Dendritic cell treated with granulocyte-macrophage colony-stimulating factor and Interleukin-4, amounts not matched to agents 40 ng/mL and 50 ng/mL, for 4 days (primary cell): ENCODE measurements around the gene CAPN11.

ENCODE experiments used
- H3K27ac Mint-ChIP-seq: one replicate; pipeline ENCODE4 v1.8.0; 2022; ENCODE audit warnings: mild to moderate bottlenecking, mixed read lengths
- H3K27me3 Mint-ChIP-seq: one replicate; pipeline ENCODE4 v1.8.0; 2022; ENCODE audit warnings: mild to moderate bottlenecking, mixed read lengths
- H3K36me3 Mint-ChIP-seq: one replicate; pipeline ENCODE4 v1.8.0; 2022; ENCODE audit warnings: low read depth, mixed read lengths
- H3K4me1 Mint-ChIP-seq: one replicate; pipeline ENCODE4 v1.8.0; 2022; ENCODE audit warnings: low read depth, mixed read lengths
- H3K4me3 Mint-ChIP-seq: one replicate; pipeline ENCODE4 v1.8.0; 2022; ENCODE audit warnings: mild to moderate bottlenecking, moderate library complexity, mixed read lengths
- H3K9me3 Mint-ChIP-seq: one replicate; pipeline ENCODE4 v1.8.0; 2022; ENCODE audit warnings: mixed read lengths
- intact Hi-C: fragments of 100-400 bp; cut with micrococcal nuclease; formaldehyde crosslinking; loops from one replicate; pipeline ENCODE4 v1.15.0; 2022

Gene CAPN11

DNA sequence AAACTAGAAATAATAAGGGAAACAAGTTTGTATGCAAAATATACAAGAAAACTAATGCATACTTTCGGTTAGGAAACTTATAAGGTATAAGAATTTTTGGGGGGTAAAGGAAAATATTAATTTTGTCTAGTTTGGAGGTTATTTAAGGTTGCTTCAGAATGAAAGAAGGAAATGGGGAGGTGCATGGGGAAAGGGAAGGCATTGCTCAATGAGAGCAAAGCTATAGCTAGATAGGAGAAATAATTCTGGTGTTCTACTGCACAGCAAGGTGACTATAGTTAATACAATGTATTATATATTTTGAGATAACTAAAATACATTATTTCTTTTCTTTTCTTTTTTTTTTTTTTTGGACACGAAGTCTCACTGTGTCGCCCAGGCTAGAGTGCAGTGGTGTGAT is 52.7 kb downstream of the CAPN11 start:
- H3K27me3 Mint-ChIP-seq, result no peaks in the 10 kb centered on the region
- H3K4me1 Mint-ChIP-seq, result peaks cover 16% of the 10 kb centered on the region
- peak overlapping the region; percentile 10 for H3K27ac Mint-ChIP-seq
- no peaks in the 10 kb centered on the region for H3K36me3 Mint-ChIP-seq
- H3K9me3 Mint-ChIP-seq, result no peaks in the 10 kb centered on the region
- intact Hi-C loops, result no loop called here
- no peak overlapping the region for H3K4me3 Mint-ChIP-seq

DNA sequence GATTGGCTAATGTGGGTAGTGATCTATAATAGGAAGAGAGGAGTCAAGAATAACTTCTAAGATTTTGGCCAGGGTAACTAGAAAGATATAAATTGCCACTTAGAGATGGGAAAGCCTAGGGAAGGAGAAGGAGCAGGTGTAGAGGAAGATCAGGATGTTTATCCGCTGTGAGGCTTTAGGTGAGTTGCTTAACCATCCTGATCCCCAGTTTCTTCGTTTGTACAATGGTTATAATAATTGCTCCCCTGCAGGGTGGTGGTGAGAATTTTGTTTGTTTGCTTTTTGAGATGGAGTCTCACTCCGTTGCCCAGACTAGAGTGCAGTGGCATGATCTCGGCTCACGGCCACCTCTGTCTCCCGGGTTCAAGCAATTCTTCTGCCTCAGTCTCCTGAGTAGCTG is 55.7 kb downstream of the CAPN11 start:
- Mint-ChIP-seq H3K36me3 (no peaks in the 10 kb centered on the region), H3K9me3 (no peaks in the 10 kb centered on the region), H3K4me1 (peaks cover 46% of the 10 kb centered on the region), H3K4me3 (no peak overlapping the region), H3K27ac (no peak overlapping the region), H3K27me3 (peaks cover 3% of the 10 kb centered on the region)
- intact Hi-C loops, result no loop called here

DNA sequence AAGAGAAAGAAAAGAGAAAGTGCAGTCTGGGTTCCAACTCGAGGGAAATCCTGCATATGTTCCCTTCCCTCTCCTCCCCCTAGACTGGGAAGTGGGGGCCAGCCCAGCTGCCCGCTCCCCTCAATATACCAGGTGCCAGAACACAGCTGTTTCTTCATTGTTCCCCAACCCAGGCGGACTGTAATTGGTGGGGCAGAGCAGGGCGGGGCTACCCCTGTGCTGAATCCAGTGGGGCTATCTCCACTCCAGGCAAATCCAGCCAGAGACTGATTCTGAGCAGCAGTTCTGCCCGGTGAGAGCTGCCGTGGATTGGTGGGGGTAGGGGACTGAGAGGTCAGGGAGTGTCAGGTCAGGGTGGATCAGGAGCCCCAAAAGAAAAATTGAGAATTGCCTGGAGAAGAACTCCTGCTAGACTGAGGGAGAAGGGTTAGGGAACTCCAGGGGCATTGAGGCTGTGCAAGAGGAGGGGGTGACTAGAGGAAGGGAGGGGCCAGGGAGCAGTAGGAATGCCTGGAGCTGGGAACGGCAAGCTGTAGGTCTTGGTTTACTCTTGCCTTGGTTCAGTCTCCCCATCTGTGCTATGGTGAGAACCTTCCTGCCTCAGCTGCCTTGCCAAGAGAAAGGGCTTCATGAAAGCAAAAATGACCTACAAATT is 58.2 kb downstream of the CAPN11 start, which contains the start of gene MYMX:
MYMX (plus strand) TSS at position 250 of the 655 bp plus-strand sequence. CDS start 546 bp downstream, outside the sequence.
- peak within 1 kb of the TSS; percentile 2 for H3K27ac Mint-ChIP-seq
- no peak within 1 kb of the TSS for H3K4me3 Mint-ChIP-seq
- H3K9me3 Mint-ChIP-seq, result no peaks in the 10 kb centered on the region
- no peaks in the 10 kb centered on the region for H3K36me3 Mint-ChIP-seq
- peaks cover 52% of the 10 kb centered on the region for H3K4me1 Mint-ChIP-seq
- H3K27me3 Mint-ChIP-seq, result peaks cover 3% of the 10 kb centered on the region
- intact Hi-C loops, result no loop called here

DNA sequence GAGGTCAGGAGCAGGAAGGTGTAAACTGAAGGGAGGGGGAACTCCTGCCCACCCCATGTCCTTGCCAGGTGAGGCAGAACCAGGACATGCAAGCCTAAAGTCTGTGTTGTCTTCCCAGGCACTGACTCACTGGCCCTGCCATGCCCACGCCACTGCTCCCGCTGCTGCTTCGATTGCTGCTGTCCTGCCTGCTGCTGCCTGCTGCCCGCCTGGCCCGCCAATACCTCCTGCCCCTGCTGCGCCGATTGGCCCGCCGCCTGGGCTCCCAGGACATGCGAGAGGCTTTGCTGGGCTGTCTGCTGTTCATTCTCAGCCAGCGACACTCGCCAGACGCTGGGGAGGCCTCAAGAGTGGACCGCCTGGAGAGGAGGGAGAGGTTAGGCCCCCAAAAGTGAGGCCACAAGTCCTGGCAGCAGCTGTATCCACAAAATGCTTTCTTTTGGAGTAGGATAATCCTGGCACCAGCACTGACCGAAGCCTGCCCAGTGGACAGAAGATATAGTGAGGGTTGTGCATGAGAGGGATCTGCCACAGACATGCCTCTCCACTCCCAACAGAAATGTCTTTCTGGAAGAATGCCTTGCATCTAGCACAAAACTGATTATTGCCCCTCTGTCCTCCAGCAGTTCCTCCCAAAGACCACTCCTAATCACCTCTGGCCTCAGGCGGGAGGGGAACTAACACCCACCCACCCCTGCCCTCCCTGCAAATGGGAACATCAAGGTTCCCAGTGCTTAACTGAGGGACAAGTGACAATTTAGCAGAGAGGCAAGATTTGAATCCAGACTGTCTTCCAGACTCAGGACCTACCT is 58.9 kb downstream of the CAPN11 start:
- peaks cover 6% of the 10 kb centered on the region for H3K27me3 Mint-ChIP-seq
- intact Hi-C loops, result no loop called here
- no peak overlapping the region for H3K4me3 Mint-ChIP-seq
- peak overlapping the region; percentile 83 for H3K27ac Mint-ChIP-seq
- H3K36me3 Mint-ChIP-seq, result no peaks in the 10 kb centered on the region
- H3K9me3 Mint-ChIP-seq, result no peaks in the 10 kb centered on the region
- H3K4me1 Mint-ChIP-seq, result peaks cover 59% of the 10 kb centered on the region

DNA sequence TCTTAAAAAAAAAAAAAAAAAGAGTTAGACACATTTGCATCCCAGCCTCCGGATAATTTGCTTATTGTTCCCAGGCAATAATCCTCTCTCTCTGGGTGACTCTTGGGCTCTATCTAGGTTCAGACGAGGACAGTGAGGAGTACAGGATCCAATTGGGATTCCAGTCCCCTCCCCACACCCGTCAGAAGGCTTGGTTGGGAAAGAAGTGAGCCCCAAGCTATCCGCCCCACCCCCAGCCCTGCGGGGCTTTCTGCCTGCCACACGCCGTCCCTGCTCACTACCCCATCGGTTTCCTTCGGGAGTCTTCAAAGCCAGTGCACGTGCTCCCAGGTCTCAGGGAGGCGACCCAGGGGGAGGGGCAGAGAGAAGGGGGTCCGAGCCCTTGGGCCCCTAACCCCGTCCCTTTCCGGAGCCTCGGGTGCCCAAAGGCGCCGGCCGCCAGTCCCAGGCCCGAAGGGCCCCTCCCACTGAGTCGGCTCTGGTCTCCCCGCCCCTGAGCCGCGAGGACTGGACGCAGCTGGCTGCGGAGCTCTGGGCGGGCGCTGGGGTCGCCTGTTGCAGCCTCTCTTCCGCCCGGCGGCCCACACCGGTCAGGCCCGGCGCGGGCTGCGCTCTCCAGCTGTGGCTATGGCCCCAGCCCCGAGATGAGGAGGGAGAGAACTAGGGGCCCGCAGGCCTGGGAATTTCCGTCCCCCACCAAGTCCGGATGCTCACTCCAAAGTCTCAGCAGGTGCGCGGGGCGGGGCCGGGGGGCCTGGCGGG is 60.6 kb downstream of the CAPN11 start:
- peaks cover 73% of the 10 kb centered on the region for H3K4me1 Mint-ChIP-seq
- peaks cover 16% of the 10 kb centered on the region for H3K27me3 Mint-ChIP-seq
- peak overlapping the region; percentile 83 for H3K27ac Mint-ChIP-seq
- H3K36me3 Mint-ChIP-seq, result no peaks in the 10 kb centered on the region
- H3K4me3 Mint-ChIP-seq, result peak overlapping the region; percentile 71
- no peaks in the 10 kb centered on the region for H3K9me3 Mint-ChIP-seq
- intact Hi-C loops, result no loop called here

DNA sequence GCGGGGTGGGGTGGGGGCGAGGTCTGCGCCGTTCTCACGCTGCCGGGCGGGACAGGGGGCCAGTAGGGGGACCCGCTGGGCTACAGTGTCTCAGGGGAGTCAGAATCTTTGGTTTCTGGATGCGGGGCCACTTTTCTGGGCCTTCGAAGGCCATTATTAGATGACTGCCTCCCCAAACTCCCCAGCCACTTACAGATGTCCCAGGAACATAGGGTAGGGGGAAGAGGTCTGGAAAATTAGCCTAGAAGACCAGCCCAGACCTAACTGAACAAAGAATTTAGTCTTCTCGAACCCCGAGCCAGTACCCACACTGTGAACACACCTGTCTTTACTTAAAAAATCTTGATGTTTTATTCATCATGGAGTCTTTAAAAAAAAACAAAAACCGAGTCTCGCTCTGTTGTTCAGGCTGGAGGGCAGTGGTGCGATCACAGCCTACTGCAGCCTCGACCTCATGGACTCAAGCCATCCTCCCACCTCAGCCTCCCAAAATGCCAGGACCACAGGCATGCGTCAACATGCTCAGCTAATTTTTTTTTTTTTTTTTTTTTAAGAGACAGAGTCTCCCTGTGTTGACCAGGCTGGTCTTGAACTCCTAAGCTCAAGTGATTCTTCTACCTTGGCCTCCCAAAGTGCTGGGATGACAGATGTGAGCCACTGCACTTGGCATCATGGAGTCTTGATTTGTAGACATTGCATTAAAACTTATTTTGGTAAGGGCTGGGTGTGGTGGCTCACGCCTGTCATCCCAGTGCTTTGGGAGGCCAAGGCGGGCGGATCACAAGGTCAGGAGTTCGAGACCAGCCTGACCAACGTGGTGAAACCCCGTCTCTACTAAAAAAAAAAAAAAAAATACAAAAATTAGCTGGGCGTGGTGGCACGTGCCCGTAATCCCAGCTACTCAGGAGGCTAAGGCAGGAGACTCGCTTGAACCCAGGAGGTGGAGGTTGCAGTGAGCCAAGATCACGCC is 61.5 kb downstream of the CAPN11 start:
- Mint-ChIP-seq H3K4me1 (peaks cover 81% of the 10 kb centered on the region), H3K4me3 (peak overlapping the region; percentile 71), H3K9me3 (no peaks in the 10 kb centered on the region), H3K27me3 (peaks cover 24% of the 10 kb centered on the region), H3K27ac (peak overlapping the region; percentile 83), H3K36me3 (no peaks in the 10 kb centered on the region)
- intact Hi-C loops, result loop anchor here (2.0 kb wide), 1 partner anchor 17 kb away; no protein-coding TSS in a partner anchor

DNA sequence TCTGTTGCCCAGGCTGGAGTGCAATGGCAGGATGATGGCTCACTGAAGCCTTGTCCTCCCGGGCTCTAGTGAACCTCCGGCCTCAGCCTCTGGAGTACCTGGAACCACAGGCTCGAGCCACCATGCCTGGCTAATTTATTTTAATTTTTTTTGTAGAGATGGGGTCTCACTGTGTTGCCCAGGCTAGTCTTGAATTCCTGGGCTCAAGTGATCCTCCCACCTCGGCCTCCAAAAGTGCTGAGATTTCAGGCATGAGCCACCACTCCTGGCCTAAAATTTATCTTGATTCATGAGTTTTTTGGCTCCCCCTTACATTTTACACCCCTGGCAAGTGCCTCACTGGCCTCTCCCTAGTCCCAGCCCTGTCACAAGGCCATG is 62.3 kb downstream of the CAPN11 start:
- Mint-ChIP-seq H3K9me3 (no peaks in the 10 kb centered on the region), H3K27ac (peak overlapping the region; percentile 59)
- intact Hi-C loops, result loop anchor here (2.0 kb wide), 1 partner anchor 16 kb away; no protein-coding TSS in a partner anchor

DNA sequence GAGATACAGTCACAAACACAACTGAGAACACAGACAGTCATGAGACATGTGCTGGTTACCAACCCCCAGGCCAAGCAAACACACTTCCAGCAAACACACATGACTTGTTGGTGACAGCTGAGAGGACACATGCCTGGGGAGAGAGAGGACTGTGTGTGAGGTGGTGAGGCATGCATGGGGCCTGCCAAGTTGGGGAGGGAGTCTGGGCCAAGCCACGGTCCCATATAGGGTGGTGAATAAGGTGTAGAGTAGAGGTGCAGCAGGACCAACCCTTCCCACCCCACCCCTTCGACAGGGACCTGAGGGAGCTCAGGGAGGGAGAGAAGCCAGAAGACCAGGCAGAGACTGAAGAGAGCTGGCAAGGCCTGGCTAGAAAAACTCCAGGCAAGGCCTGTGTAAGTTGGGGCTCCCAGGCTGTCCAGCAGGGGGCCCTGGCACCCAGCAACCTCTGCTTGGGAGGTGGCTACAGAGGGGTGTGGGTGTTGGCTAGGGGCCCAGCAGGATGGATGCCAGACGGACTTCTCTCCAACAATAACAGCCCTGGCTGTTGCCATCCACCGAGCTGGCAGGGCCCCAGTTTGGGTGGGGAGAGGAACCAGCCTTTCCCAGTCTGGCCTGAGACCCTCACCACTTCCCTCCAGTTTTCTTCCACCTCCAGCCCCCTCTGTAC is 62.8 kb downstream of the CAPN11 start:
- peaks cover 24% of the 10 kb centered on the region for H3K27me3 Mint-ChIP-seq
- no peaks in the 10 kb centered on the region for H3K36me3 Mint-ChIP-seq
- peak overlapping the region; percentile 59 for H3K27ac Mint-ChIP-seq
- H3K4me1 Mint-ChIP-seq, result peaks cover 88% of the 10 kb centered on the region
- H3K9me3 Mint-ChIP-seq, result no peaks in the 10 kb centered on the region
- intact Hi-C loops, result loop anchor here (2.0 kb wide), 1 partner anchor 15 kb away; no protein-coding TSS in a partner anchor
- no peak overlapping the region for H3K4me3 Mint-ChIP-seq

More for the DNA sequence above, 62.3 kb downstream of the CAPN11 start:
- Mint-ChIP-seq H3K4me1 (peaks cover 88% of the 10 kb centered on the region), H3K4me3 (no peak overlapping the region), H3K36me3 (no peaks in the 10 kb centered on the region), H3K27me3 (peaks cover 24% of the 10 kb centered on the region)

DNA sequence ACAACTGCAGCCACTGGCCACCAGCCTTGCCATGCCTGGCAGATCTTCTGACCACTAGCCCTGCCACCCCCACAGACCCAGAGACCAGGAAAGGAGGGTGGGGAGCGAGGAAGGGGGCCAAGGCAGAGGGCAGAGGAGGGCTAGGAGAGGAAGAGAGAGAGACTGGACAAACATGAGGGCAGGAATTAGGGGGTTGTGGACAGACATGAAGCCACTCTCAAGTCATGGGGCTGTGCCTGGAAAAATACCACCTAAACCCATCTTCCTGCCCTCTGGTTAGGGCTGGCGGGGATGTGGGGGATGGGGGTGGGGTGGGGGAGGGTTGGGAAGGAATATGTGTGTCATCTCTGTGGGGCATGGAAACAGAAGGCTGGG is 63.3 kb downstream of the CAPN11 start:
- Mint-ChIP-seq H3K4me3 (no peak overlapping the region), H3K4me1 (peaks cover 88% of the 10 kb centered on the region), H3K27ac (peak overlapping the region; percentile 59), H3K27me3 (peaks cover 20% of the 10 kb centered on the region), H3K9me3 (no peaks in the 10 kb centered on the region), H3K36me3 (no peaks in the 10 kb centered on the region)
- intact Hi-C loops, result loop anchor here (2.0 kb wide), 1 partner anchor 15 kb away; no protein-coding TSS in a partner anchor

DNA sequence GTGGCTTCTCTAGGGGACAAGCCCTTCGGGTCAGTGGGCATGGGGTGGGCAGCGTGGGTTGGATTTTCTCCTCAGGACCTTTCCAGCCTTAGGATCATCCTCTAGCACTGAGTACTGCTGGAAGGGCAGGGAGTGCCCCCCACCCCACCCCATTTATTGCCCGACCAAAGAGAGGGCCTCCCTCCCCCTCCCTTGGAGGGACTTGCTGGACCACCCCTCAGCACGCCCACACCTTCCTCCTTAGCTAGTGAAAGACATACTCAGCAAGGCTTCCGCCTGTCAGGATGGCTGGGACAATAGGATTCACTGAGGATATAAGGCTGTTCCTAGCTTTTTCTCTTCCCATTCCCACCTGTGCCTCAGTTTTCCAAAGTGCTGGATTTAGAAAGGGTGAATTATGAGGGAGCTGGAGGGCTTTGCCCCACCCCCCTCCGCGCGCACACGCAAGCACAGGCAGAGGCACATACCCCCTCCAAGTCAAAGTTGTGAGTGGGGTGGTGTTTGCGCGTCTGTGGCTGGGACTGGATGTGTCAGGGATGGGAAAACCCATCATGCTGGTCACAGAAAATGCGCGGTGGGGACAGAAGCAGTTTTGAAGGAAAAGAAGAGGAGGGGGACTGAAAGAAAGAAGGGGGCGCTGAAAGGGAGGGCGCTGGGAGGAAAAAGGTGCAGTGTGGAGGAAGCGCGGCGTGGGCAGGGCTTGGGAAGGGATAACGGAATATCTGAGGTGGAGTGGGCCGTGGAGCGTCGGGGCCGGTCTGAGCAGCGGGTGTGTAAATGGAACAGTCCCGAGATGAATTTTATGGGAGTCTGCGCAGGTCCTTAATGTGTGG is 64.1 kb downstream of the CAPN11 start:
- no peak overlapping the region for H3K27ac Mint-ChIP-seq
- H3K36me3 Mint-ChIP-seq, result no peaks in the 10 kb centered on the region

DNA sequence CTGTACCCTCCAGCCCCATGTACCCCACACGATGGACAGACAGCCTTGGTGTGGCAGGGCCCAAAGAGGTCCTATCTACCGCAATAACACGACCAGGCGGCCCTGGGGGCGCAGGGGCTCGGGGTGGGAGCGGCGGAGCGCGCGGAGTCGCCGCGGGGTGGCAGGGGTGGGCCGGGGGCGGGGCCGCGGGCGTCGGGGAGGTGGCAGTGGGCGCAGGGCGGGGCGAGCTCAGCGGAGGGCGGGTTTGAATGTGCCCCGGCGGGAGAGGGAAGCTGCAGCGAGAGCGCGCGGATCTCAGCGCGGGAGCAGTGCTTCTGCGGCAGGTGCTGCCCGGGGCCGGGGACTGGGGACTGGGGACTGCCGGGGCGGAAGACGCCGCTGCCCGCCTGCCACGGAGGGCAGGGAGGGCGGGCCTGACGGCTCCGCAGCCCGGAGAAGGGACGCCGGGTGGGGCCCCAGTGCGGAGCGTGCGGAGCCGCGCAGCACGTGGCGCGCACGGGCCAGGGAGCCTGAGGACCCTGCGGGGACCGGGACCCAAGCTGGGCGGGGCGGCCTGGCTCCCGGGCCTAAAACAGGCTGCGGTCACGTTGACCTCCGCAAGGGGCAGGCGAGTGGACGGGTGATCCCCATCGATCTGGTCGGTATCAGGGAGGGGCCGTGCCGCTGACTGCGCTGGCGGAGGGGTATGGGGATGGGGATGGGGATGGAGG is 64.9 kb downstream of the CAPN11 start, which contains the start of gene SLC29A1:
SLC29A1 (plus strand) TSS at position 277 of the 710 bp plus-strand sequence. CDS start 3,719 bp downstream, outside the sequence.
- no peaks in the 10 kb centered on the region for H3K9me3 Mint-ChIP-seq
- no peaks in the 10 kb centered on the region for H3K36me3 Mint-ChIP-seq
- intact Hi-C loops, result no loop called here
- H3K4me1 Mint-ChIP-seq, result peaks cover 85% of the 10 kb centered on the region
- H3K4me3 Mint-ChIP-seq, result peak within 1 kb of the TSS; percentile 74
- H3K27ac Mint-ChIP-seq, result peak within 1 kb of the TSS; percentile 5
- peaks cover 20% of the 10 kb centered on the region for H3K27me3 Mint-ChIP-seq

More for the DNA sequence above, 64.1 kb downstream of the CAPN11 start:
- Mint-ChIP-seq H3K4me1 (peaks cover 86% of the 10 kb centered on the region), H3K9me3 (no peaks in the 10 kb centered on the region), H3K4me3 (peak overlapping the region; percentile 51), H3K27me3 (peaks cover 20% of the 10 kb centered on the region)
- intact Hi-C loops, result no loop called here
